ENCODE results near the gene RPS16. TPM values are rescaled to one million over a fixed set of nuclear protein-coding genes. Genes with fewer than 3 reads are reported as not detected.

RPS16 gene
- 1,000 to 10,000 TPM; 1,048 to 1,762 (median 1,462) TPM for total RNA-seq

DNA sequence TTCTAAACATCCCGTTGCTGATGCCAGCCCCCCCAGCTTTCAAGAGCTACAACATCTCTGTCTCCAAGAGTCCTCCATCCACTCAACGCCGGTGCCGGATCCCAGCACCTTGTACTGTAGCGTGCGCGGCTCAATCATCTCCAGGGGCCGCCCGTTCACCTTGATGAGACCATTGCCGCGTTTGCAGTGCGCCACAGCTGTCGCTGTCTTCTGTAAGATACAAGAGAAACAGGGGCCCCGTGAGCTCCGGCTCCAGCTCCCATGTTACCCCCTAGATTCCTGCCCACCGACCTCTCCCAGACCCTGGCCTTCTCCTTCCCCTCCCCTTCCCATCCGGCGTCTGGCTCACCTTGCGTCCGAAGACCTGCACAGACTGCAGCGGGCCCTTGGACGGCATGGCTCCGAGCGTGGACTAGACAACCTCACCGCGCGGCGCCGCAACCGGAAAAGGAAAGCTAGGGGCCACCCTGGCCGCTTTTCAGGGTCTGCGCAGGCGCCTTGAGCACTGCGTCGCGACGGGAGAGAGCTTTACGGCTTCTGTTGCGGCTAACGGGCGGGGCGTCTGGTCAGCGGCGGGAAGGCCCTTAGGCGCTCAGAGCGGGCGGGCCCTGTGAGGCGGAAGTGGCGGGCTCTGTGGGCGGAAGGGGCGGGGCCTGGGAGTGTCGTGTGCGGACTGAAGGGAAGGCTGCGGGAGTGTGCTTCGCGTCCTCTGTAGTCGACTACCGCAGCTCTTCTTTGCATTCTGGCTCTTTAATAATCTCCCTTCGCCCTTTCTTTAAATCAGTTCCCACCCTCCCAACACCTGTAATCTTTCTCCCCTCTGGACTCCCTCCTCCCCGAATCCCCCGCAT lies at the start of gene RPS16:
TSS of gene RPS16 (minus strand) at position 451 of the 851 bp plus-strand sequence. CDS start at position 397, 54 bp downstream.
- H3K36me3 ChIP-seq = peaks cover 0 to 39% (median 11%) of the 10 kb centered on the region in 3 donors
- peaks cover 0 to 50% (median 33%) of the 10 kb centered on the region in 4 donors for H3K4me1 ChIP-seq
- no peaks in the 10 kb centered on the region for H3K9me3 ChIP-seq
- peak; percentile 95 to 96 for DNase-seq (ENCODE audit: low spot score in 2 of 2)
- H3K27ac ChIP-seq = peak within 1 kb of the TSS; percentile 40 to 97 (median 88)
- TF ChIP-seq, protein P1, sequence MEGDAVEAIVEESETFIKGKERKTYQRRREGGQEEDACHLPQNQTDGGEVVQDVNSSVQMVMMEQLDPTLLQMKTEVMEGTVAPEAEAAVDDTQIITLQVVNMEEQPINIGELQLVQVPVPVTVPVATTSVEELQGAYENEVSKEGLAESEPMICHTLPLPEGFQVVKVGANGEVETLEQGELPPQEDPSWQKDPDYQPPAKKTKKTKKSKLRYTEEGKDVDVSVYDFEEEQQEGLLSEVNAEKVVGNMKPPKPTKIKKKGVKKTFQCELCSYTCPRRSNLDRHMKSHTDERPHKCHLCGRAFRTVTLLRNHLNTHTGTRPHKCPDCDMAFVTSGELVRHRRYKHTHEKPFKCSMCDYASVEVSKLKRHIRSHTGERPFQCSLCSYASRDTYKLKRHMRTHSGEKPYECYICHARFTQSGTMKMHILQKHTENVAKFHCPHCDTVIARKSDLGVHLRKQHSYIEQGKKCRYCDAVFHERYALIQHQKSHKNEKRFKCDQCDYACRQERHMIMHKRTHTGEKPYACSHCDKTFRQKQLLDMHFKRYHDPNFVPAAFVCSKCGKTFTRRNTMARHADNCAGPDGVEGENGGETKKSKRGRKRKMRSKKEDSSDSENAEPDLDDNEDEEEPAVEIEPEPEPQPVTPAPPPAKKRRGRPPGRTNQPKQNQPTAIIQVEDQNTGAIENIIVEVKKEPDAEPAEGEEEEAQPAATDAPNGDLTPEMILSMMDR (IDR thresholded peaks at IDR 0.05) = peak in 2 of 5 experiments; percentile 53 to 58
- peak; percentile 77 to 95 for TF ChIP-seq POLR2A (IDR thresholded peaks at IDR 0.05)
- TF ChIP-seq EP300 (IDR thresholded peaks at IDR 0.05) = peak; percentile 88 to 99
- H3K27me3 ChIP-seq = no peaks in the 10 kb centered on the region
- WGBS, 2 donors = 0% methylated on average over 57 to 59 of the region's 61 CpGs
- H3K4me3 ChIP-seq = peak within 1 kb of the TSS; percentile 71 to 97 (median 82)

DNA sequence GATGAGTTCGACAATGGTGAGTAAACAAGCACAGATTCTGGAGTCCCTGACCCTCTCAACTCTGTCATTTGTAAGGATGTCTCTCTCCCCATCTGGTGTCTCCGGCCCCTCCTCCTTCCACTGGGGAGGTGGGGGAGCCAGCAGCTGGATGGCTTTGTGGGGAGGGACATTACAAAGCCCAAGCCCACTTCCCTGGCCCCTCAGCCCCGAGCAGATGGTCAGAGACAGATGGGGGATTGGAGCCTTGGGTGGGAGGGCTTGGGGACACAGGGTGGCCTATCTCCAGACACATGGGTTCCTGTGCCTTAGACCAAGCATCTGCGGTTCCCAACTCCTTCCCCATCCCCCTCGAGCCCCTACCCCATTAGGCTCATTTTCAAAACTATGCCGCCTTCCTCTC lies 47.4 kb upstream of the RPS16 start:
- peaks cover 0 to 23% (median 15%) of the 10 kb centered on the region in 4 donors for H3K4me1 ChIP-seq

DNA sequence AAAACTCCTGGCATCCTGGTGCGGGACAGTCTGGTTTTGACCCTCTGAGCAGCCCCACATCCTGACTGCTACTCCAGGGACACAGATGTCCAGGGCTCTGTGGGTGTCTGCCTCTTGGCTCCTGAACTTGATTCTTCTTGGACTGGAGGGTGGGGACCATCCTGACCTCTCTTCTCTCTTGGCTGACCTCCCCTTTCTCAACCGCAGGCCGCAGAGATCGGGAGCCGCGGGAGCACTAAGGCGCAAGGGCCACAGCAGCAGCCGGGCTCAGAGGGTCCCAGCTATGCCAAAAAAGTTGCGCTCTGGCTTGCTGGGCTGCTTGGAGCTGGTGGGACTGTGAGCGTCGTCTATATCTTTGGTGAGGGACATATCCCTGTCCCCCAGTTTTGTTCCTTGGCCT lies 45.9 kb upstream of the RPS16 start:
- Histone ChIP-seq H3K9me3 (no peaks in the 10 kb centered on the region), H3K4me3 (peak overlapping the region; percentile 81 to 96 (median 85)), H3K36me3 (peaks cover 3 to 52% (median 10%) of the 10 kb centered on the region in 3 donors), H3K27me3 (no peaks in the 10 kb centered on the region), H3K27ac (peak overlapping the region in 1 of 4 donors; percentile 88), H3K4me1 (peaks cover 0 to 23% (median 15%) of the 10 kb centered on the region in 4 donors)
- TF ChIP-seq POLR2A (IDR thresholded peaks at IDR 0.05) (no peak), EP300 (IDR thresholded peaks at IDR 0.05) (no peak)
- TF ChIP-seq, protein P1 (IDR thresholded peaks at IDR 0.05) = no peak
- DNase-seq (ENCODE audit: low spot score in 2 of 2) = no peak
- WGBS, 2 donors = 59 to 62% methylated on average over 11 of the region's 11 CpGs

More for the DNA sequence above, 47.4 kb upstream of the RPS16 start:
- Histone ChIP-seq H3K9me3 (no peaks in the 10 kb centered on the region), H3K27me3 (no peaks in the 10 kb centered on the region), H3K27ac (no peak overlapping the region), H3K4me3 (no peak overlapping the region), H3K36me3 (peaks cover 3 to 56% (median 12%) of the 10 kb centered on the region in 3 donors)
- TF ChIP-seq, protein P1 (IDR thresholded peaks at IDR 0.05) = no peak
- TF ChIP-seq POLR2A (IDR thresholded peaks at IDR 0.05) (no peak), EP300 (IDR thresholded peaks at IDR 0.05) (no peak)
- 71 to 82% methylated on average over 6 of the region's 6 CpGs for WGBS, 2 donors
- no peak for DNase-seq (ENCODE audit: low spot score in 2 of 2)

DNA sequence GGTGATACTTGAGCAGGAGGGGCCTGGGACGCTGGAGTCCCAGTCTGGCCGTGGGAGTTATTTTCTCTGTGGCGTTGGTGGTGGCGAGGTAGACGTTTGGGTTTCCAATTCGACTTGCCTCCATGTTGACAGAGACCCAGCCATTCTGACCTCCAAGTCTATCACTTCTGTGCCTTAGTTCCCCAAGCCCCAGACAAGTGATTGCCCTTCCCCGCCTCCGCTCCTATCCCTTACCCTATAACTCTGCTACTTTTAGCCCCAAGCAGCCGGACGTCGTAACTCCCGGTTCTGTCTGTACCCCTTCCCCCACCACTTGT lies 45.4 kb upstream of the RPS16 start:
- H3K27me3 ChIP-seq = no peaks in the 10 kb centered on the region
- 1% methylated on average over 9 to 12 of the region's 12 CpGs for WGBS, 2 donors
- peaks cover 3 to 52% (median 9%) of the 10 kb centered on the region in 3 donors for H3K36me3 ChIP-seq
- peaks cover 0 to 23% (median 15%) of the 10 kb centered on the region in 4 donors for H3K4me1 ChIP-seq
- peak overlapping the region; percentile 81 to 96 (median 85) for H3K4me3 ChIP-seq
- TF ChIP-seq POLR2A (IDR thresholded peaks at IDR 0.05) (no peak), EP300 (IDR thresholded peaks at IDR 0.05) (no peak)
- no peak for DNase-seq (ENCODE audit: low spot score in 2 of 2)
- H3K9me3 ChIP-seq = no peaks in the 10 kb centered on the region
- H3K27ac ChIP-seq = peak overlapping the region; percentile 67 to 88 (median 86)

DNA sequence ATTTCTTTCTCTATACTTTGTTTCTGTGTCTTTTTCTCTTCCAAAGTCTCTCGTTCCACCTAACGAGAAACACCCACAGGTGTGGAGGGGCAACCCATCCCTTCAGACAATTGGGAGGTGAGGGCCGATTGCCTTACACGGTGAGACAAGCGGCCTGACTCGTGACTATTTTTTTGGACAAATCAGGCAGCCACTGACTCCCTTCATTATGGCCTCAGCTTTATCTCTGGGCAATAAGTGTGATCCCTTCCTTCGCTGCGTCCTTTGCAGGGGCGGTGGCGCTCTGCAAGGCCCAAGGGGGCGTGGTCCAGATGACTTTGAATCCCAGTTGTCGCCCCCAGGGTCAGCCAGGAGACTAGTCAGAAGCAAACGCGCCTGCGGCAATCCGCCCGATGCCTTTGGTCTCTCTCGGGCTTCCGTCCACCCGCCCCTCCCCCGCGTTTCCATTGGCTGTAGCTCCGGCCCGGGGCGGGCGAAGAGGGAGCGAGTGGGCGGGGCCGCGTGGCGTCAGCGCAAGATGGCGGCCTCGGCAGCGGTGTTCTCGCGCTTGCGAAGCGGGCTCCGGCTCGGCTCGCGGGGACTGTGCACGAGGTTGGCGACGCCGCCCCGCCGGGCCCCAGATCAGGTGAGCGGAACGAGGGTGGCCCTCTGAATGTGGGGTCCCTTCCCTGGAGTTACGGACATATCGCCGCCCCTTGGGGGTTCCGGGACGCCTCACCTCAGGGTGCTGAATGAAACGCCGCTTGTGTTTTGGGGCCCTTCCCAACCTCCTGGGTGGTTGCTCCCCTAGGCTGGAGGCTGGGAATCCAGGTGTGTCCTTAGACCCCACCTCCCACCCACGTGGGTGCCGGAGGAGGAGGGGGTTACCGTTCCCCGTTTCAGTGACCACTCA lies 44.8 kb upstream of the RPS16 start, which contains the start of gene TIMM50:
TSS of gene TIMM50 (plus strand) at position 502 of the 892 bp plus-strand sequence. CDS start at position 518, 16 bp downstream.
- no peaks in the 10 kb centered on the region for H3K27me3 ChIP-seq
- peak within 1 kb of the TSS; percentile 81 to 96 (median 85) for H3K4me3 ChIP-seq
- H3K27ac ChIP-seq = peak within 1 kb of the TSS; percentile 67 to 88 (median 86)
- H3K4me1 ChIP-seq = peaks cover 0 to 23% (median 15%) of the 10 kb centered on the region in 4 donors
- WGBS, 2 donors = 0% methylated on average over 32 to 46 of the region's 62 CpGs
- H3K36me3 ChIP-seq = peaks cover 3 to 52% (median 3%) of the 10 kb centered on the region in 3 donors
- H3K9me3 ChIP-seq = no peaks in the 10 kb centered on the region
- peak; percentile 98 for DNase-seq (ENCODE audit: low spot score in 2 of 2)
- TF ChIP-seq POLR2A (IDR thresholded peaks at IDR 0.05) (peak in 1 of 2 donors; percentile 63), EP300 (IDR thresholded peaks at IDR 0.05) (peak; percentile 93 to 96)
- TF ChIP-seq, protein P1 (IDR thresholded peaks at IDR 0.05) = peak in 1 of 5 experiments; percentile 58
